HepG2 (cell line): Measurements from ENCODE around the gene STX8. TPM values are rescaled to one million over a fixed set of nuclear protein-coding genes. Genes with fewer than 3 reads are reported as not detected.

Experiments
- ATAC-seq: fragments of 200-7000 bp; cut with Tn5 transposase; 3 replicates; pipeline ENCODE4 v1.9.1; 2020; ENCODE audit warnings: mild to moderate bottlenecking, moderate library complexity
- BruUV-seq: library from RNA; stranded (reverse); fragments of 400-500 nt; replicated peaks from 2 replicates; lab custom pipeline; 2021; lab: Mats Ljungman, UMichigan
- CTCF ChIA-PET: fragments of 300-600 bp; formaldehyde crosslinking; extraction: SDS; loops from one replicate; lab custom pipeline; 2021; ENCODE audit warnings: low total read pairs, inconsistent platforms, low intra/inter-chr PET ratio; lab: Yijun Ruan, JAX
- POLR2A ChIA-PET: fragments of 350-600 bp; sonication (Branson Sonifier 250); formaldehyde crosslinking; loops from one replicate; lab custom pipeline; 2020; ENCODE audit warnings: antibody characterized with exemption, inconsistent platforms; lab: Yijun Ruan, JAX
- DNase-seq: peaks from one replicate; pipeline ENCODE4 v3.0.0-alpha.2; 2015; ENCODE audit warnings: low spot score
- FAIRE-seq: peaks from 3 replicates; lab custom pipeline; 2011; peaks lifted over from hg19 to GRCh38; lab: Jason Lieb, UNC
- H2AFZ ChIP-seq: one replicate; pipeline ENCODE4 v1.6.1; 2011; ENCODE audit warnings: low read length, inconsistent platforms
- H3K27ac ChIP-seq: fragments of 300-600 bp; 3 replicates; pipeline ENCODE4 v1.8.0; 2011; ENCODE audit warnings: mixed run types, mild to moderate bottlenecking, mixed read lengths, low read length, inconsistent platforms; ENCODE audit not compliant: insufficient read depth; ENCODE audit errors: extremely low read length
- H3K27me3 ChIP-seq, 2 experiments: fragments of 200-600 bp in 1 of 2; 2 replicates in 1 of 2; 3 replicates in 1 of 2; pipeline versions ENCODE4 v1.6.0 to v1.8.0; 2011; ENCODE audit warnings: low read length in 2 of 2, mild to moderate bottlenecking in 2 of 2, moderate library complexity in 2 of 2, inconsistent platforms in 1 of 2; ENCODE audit not compliant: insufficient read depth in 2 of 2, control insufficient read depth in 1 of 2
- H3K36me3 ChIP-seq, 2 experiments: fragments of 200-600 bp in 1 of 2; replicated peaks in 1 of 2; 2 replicates in 1 of 2; 3 replicates in 1 of 2; pipeline versions ENCODE4 v1.5.1 to v1.8.0; 2011; ENCODE audit warnings: low read length in 2 of 2, inconsistent platforms in 1 of 2; ENCODE audit not compliant: insufficient read depth in 2 of 2, control insufficient read depth in 1 of 2
- H3K4me1 ChIP-seq: 2 replicates; pipeline ENCODE4 v1.5.1; 2012; ENCODE audit warnings: low read length, inconsistent platforms; ENCODE audit not compliant: insufficient read depth
- H3K4me2 ChIP-seq: 2 replicates; pipeline ENCODE4 v1.6.0; 2011; ENCODE audit warnings: low read depth, low read length, inconsistent platforms
- H3K4me3 ChIP-seq, 3 experiments: fragments of 200-600 bp in 1 of 3; sonication (generic), shearing (Covaris generic) in 1 of 3; replicated peaks in 1 of 3; 2 replicates each; pipeline ENCODE4 v1.5.1; 2011 to 2016; ENCODE audit warnings: low read length in 3 of 3, inconsistent platforms in 2 of 3, low read depth in 2 of 3, mild to moderate bottlenecking in 2 of 3, control low read depth in 1 of 3, mixed read lengths in 1 of 3; ENCODE audit not compliant: insufficient read depth in 1 of 3
- H3K79me2 ChIP-seq: one replicate; pipeline ENCODE4 v1.6.1; 2011; ENCODE audit warnings: low read length, inconsistent platforms; ENCODE audit not compliant: insufficient read depth
- H3K9ac ChIP-seq: 2 replicates; pipeline ENCODE4 v1.6.0; 2011; ENCODE audit warnings: mild to moderate bottlenecking, low read depth, low read length, inconsistent platforms; ENCODE audit not compliant: insufficient read depth
- H3K9me3 ChIP-seq: 2 replicates; pipeline ENCODE4 v1.5.1; 2012; ENCODE audit warnings: mild to moderate bottlenecking, low read length
- H4K20me1 ChIP-seq: 2 replicates; pipeline ENCODE4 v1.6.0; 2011; ENCODE audit warnings: inconsistent platforms, mild to moderate bottlenecking, low read length, moderate library complexity; ENCODE audit not compliant: insufficient read depth
- AHDC1 ChIP-seq: sonication (generic); formaldehyde crosslinking; IDR thresholded peaks from 2 replicates; pipeline ENCODE4 v1.5.1; 2020; ENCODE audit warnings: mild to moderate bottlenecking, missing genetic modification reagents, borderline replicate concordance
- ARHGAP35 ChIP-seq: sonication (generic); formaldehyde crosslinking; IDR thresholded peaks from 2 replicates; pipeline ENCODE4 v1.9.0; 2022; ENCODE audit warnings: mild to moderate bottlenecking, inconsistent platforms, moderate library complexity, missing genetic modification reagents, borderline replicate concordance
- ARID3A ChIP-seq: IDR thresholded peaks from 2 replicates; pipeline ENCODE4 v1.6.1; 2012; ENCODE audit warnings: low read depth, low read length, improper control_type of control experiment
- ATF7-NPFF ChIP-seq: sonication (generic); formaldehyde crosslinking; IDR thresholded peaks from 2 replicates; pipeline ENCODE4 v1.8.1; 2023; ENCODE audit warnings: mild to moderate bottlenecking, low read depth, missing genetic modification reagents, moderate library complexity
- MAFG ChIP-seq: sonication (generic); formaldehyde crosslinking; IDR thresholded peaks from 2 replicates; pipeline ENCODE4 v1.5.1; 2020; ENCODE audit warnings: mild to moderate bottlenecking, missing genetic modification reagents
- MEIS2 ChIP-seq: sonication (generic); formaldehyde crosslinking; IDR thresholded peaks from 2 replicates; pipeline ENCODE4 v1.9.0; 2021; ENCODE audit warnings: mild to moderate bottlenecking, missing genetic modification reagents
- MZF1 ChIP-seq: sonication (generic); formaldehyde crosslinking; IDR thresholded peaks from 2 replicates; pipeline ENCODE4 v1.8.1; 2023; ENCODE audit warnings: mild to moderate bottlenecking, missing genetic modification reagents, borderline replicate concordance
- POGK ChIP-seq: sonication (generic); formaldehyde crosslinking; conservative IDR thresholded peaks from 2 replicates; pipeline ENCODE4 v1.8.0; 2022; ENCODE audit warnings: mild to moderate bottlenecking, moderate library complexity, missing genetic modification reagents
- SNAI1 ChIP-seq: sonication (generic); formaldehyde crosslinking; IDR thresholded peaks from 2 replicates; pipeline ENCODE4 v1.5.0; 2020; ENCODE audit warnings: mild to moderate bottlenecking, missing genetic modification reagents, borderline replicate concordance
- ZNF143 ChIP-seq: sonication (generic); formaldehyde crosslinking; IDR thresholded peaks from 2 replicates; pipeline ENCODE4 v1.4.0; 2020; ENCODE audit warnings: missing genetic modification reagents
- ZNF207 ChIP-seq: fragments of 450-650 bp; IDR thresholded peaks from 2 replicates; pipeline ENCODE4 v1.6.1; 2016; ENCODE audit warnings: antibody characterized with exemption, borderline replicate concordance
- ZNF256 ChIP-seq: sonication (generic); formaldehyde crosslinking; conservative IDR thresholded peaks from 2 replicates; pipeline ENCODE4 v1.4.0; 2020; ENCODE audit warnings: missing genetic modification reagents
- ZNF33A ChIP-seq: sonication (generic); formaldehyde crosslinking; IDR thresholded peaks from 2 replicates; pipeline ENCODE4 v1.5.1; 2020; ENCODE audit warnings: missing genetic modification reagents, mild to moderate bottlenecking, moderate library complexity, borderline replicate concordance
- ZNF75D ChIP-seq: sonication (generic); formaldehyde crosslinking; IDR thresholded peaks from 2 replicates; pipeline ENCODE4 v1.8.1; 2023; ENCODE audit warnings: missing genetic modification reagents, mild to moderate bottlenecking, borderline replicate concordance
- WGBS: methylation state at CpG from one replicate; pipeline ENCODE4 v1.1.6; 2017; ENCODE audit warnings: low lambda C conversion rate; 5-methylcytosine and 5-hydroxymethylcytosine counted together
- in situ Hi-C: cut with HindIII; loops from 2 replicates; pipeline ENCODE4 v1.10.0; 2017; ENCODE audit warnings: low pct_unique_long_range_greater_than_20kb; ENCODE audit not compliant: extremely low pct_ligation_motif_present
- intact Hi-C: fragments of 100-400 bp; cut with micrococcal nuclease; formaldehyde crosslinking; loops from one replicate; pipeline ENCODE4 v1.10.0; 2022; ENCODE audit not compliant: unreplicated experiment
- polyA plus RNA-seq, 8 experiments: library from polyadenylated mRNA; depleted of rRNA in 3 of 8; stranded (reverse) in 7 of 8; unstranded in 1 of 8; fragments of >200 nt; fragmentation: Illumina TruSeq in 4 of 8; extraction: Trizol in 4 of 8; gene quantifications; 2 replicates each; pipeline versions ENCODE4 v1.2.1 to v1.2.3, GENCODE V29; 2011 to 2016; ENCODE audit warnings: low read depth in 4 of 8, missing spikeins in 1 of 8, mixed read lengths in 1 of 8; ENCODE audit not compliant: insufficient read depth in 1 of 8
- total RNA-seq, 5 experiments: library from RNA; depleted of rRNA; stranded (reverse); fragments of >200 nt; fragmentation: Illumina TruSeq; extraction: Trizol; gene quantifications; 2 replicates each; pipeline ENCODE4 v1.2.3, GENCODE V29; 2016; ENCODE audit warnings: low read depth in 1 of 5
- TF ChIP-seq, protein P1 (sequence below): sonication (generic); formaldehyde crosslinking; IDR thresholded peaks from 2 replicates; pipeline ENCODE4 v1.4.0; 2020; ENCODE audit warnings: missing genetic modification reagents

STX8 gene
- total and polyA plus RNA-seq, 2 of the 13 experiments (the other 11 are each of a cell fraction or from before 2014, with no cell fraction given): 36.4 to 53.6 TPM

GRCh38 chr17:9213303-9213640 is 362.3 kb downstream of the STX8 start:
- Histone ChIP-seq H3K36me3 (no peaks in the 10 kb centered on the region), H3K9me3 (peaks cover 19% of the 10 kb centered on the region), H3K27ac (no peak overlapping the region), H3K4me2 (no peak overlapping the region), H3K9ac (no peak overlapping the region), H3K4me3 (no peak overlapping the region), H3K79me2 (no peaks in the 10 kb centered on the region), H4K20me1 (no peaks in the 10 kb centered on the region), H3K4me1 (no peaks in the 10 kb centered on the region; the same call in 1 of the 2 replicates), H2AFZ (no peak overlapping the region), H3K27me3 (peaks cover 1 to 14% of the 10 kb centered on the region in 2 experiments; a peak in 1 of 5 replicates)
- no TSS peak for BruUV-seq
- in situ Hi-C loops (no loop called here), intact Hi-C loops (no loop called here)
- no peak for DNase-seq
- no peak for ATAC-seq
- 0% methylated on average over 2 of the region's 3 CpGs for WGBS
- FAIRE-seq: no peak
- ChIA-PET CTCF (no interaction called here), POLR2A (no interaction called here)
- TF ChIP-seq MEIS2 (CRISPR knock-in tag): no peak
- no peak for TF ChIP-seq ATF7-NPFF (CRISPR knock-in tag)
- TF ChIP-seq, protein P1, sequence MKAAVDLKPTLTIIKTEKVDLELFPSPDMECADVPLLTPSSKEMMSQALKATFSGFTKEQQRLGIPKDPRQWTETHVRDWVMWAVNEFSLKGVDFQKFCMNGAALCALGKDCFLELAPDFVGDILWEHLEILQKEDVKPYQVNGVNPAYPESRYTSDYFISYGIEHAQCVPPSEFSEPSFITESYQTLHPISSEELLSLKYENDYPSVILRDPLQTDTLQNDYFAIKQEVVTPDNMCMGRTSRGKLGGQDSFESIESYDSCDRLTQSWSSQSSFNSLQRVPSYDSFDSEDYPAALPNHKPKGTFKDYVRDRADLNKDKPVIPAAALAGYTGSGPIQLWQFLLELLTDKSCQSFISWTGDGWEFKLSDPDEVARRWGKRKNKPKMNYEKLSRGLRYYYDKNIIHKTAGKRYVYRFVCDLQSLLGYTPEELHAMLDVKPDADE (CRISPR knock-in tag): no peak
- TF ChIP-seq AHDC1 (CRISPR knock-in tag): no peak
- TF ChIP-seq POGK (CRISPR knock-in tag): no peak
- TF ChIP-seq ZNF256: no peak
- no peak for TF ChIP-seq MZF1 (CRISPR knock-in tag)
- TF ChIP-seq MAFG (CRISPR knock-in tag): no peak
- no peak for TF ChIP-seq ZNF33A (CRISPR knock-in tag)
- no peak for TF ChIP-seq ARHGAP35 (CRISPR knock-in tag)
- no peak for TF ChIP-seq ZNF143 (CRISPR knock-in tag)
- TF ChIP-seq ARID3A: no peak
- no peak for TF ChIP-seq ZNF207
- TF ChIP-seq SNAI1 (CRISPR knock-in tag): no peak
- no peak for TF ChIP-seq ZNF75D (CRISPR knock-in tag)
